SK-N-SH (cell line): Measurements from ENCODE around the gene RAI14.

ENCODE experiments used
- CTCF ChIP-seq: fragments of 200-600 bp; sonication (generic); IDR thresholded peaks from 2 replicates; pipeline ENCODE4 v1.6.1; 2017; ENCODE audit warnings: antibody characterized with exemption, mild to moderate bottlenecking, moderate library complexity
- FOSL2 ChIP-seq: IDR thresholded peaks from 2 replicates; pipeline ENCODE4 v1.4.0; 2012; ENCODE audit warnings: low read depth, mild to moderate bottlenecking, moderate library complexity, borderline replicate concordance
- MEF2A ChIP-seq: IDR thresholded peaks from 2 replicates; pipeline ENCODE4 v1.4.0; 2012; ENCODE audit warnings: low read depth, borderline replicate concordance
- NRF1 ChIP-seq: IDR thresholded peaks from 2 replicates; pipeline ENCODE4 v1.6.1; 2012; ENCODE audit warnings: low read depth, mild to moderate bottlenecking, low read length
- POLR2AphosphoS5 ChIP-seq: IDR thresholded peaks from 2 replicates; pipeline ENCODE4 v1.6.1; 2012; ENCODE audit warnings: low read depth, low read length
- REST ChIP-seq: IDR thresholded peaks from 2 replicates; pipeline ENCODE4 v1.6.1; 2012; ENCODE audit warnings: mild to moderate bottlenecking, low read depth, low read length, moderate library complexity
- RFX5 ChIP-seq: IDR thresholded peaks from 2 replicates; pipeline ENCODE4 v1.6.1; 2012; ENCODE audit warnings: mild to moderate bottlenecking, improper control_type of control experiment, low read length
- RXRA ChIP-seq: IDR thresholded peaks from 2 replicates; pipeline ENCODE4 v1.4.0; 2012; ENCODE audit warnings: low read depth, mild to moderate bottlenecking, borderline replicate concordance
- SIN3A ChIP-seq: IDR thresholded peaks from 2 replicates; pipeline ENCODE4 v1.6.1; 2012; ENCODE audit warnings: low read depth, mild to moderate bottlenecking, low read length, moderate library complexity, borderline replicate concordance
- SMC3 ChIP-seq: IDR thresholded peaks from 2 replicates; pipeline ENCODE4 v1.6.1; 2012; ENCODE audit warnings: low read depth, low read length, improper control_type of control experiment
- TCF12 ChIP-seq: IDR thresholded peaks from 2 replicates; pipeline ENCODE4 v1.4.0; 2012
- USF1 ChIP-seq: IDR thresholded peaks from 2 replicates; pipeline ENCODE4 v1.4.0; 2012; ENCODE audit warnings: low read depth, borderline replicate concordance
- USF2 ChIP-seq: fragments of 150-350 bp; IDR thresholded peaks from 2 replicates; pipeline ENCODE4 v1.6.1; 2017; ENCODE audit warnings: antibody characterized with exemption, low read length, low read depth, borderline replicate concordance
- YY1 ChIP-seq: IDR thresholded peaks from 2 replicates; pipeline ENCODE4 v1.4.0; 2012; ENCODE audit warnings: low read depth, mild to moderate bottlenecking

GRCh38 chr5:34737731-34738130 lies 81.6 kb downstream of the RAI14 start:
- TF ChIP-seq USF1 (no peak), POLR2AphosphoS5 (no peak), NRF1 (no peak), CTCF (no peak), SMC3 (no peak), YY1 (no peak), USF2 (no peak), REST (no peak), MEF2A (no peak), FOSL2 (no peak), TCF12 (no peak), SIN3A (no peak), RFX5 (no peak), RXRA (no peak)
